Adrenal gland (tissue), 12 donors: ENCODE measurements around the gene HEXIM1. TPM values are rescaled to one million over a fixed set of nuclear protein-coding genes. Genes with fewer than 3 reads are reported as not detected.

Source experiments
- DNase-seq, 7 donors: peaks; one replicate each; pipeline ENCODE4 v3.0.0-alpha.2; 2019 to 2020
- H3K27ac ChIP-seq, 5 donors: fragments of 200-600 bp; sonication (generic) in 4 of 5; 1 replicate in 3 of 5; 2 replicates in 2 of 5; pipeline versions ENCODE4 v1.5.1 to v1.8.0; 2016 to 2020; ENCODE audit warnings: mild to moderate bottlenecking in 1 of 5
- H3K27me3 ChIP-seq: fragments of 200-600 bp; 2 replicates; pipeline ENCODE4 v1.8.0; 2021
- H3K36me3 ChIP-seq, 2 donors: fragments of 200-600 bp; replicated peaks in 1 of 2; 1 replicate in 1 of 2; 2 replicates in 1 of 2; pipeline versions ENCODE4 v1.5.1 to v1.8.0; 2018 to 2022
- H3K4me1 ChIP-seq, 2 donors: fragments of 200-600 bp; replicated peaks in 1 of 2; 1 replicate in 1 of 2; 2 replicates in 1 of 2; pipeline versions ENCODE4 v1.5.1 to v1.8.0; 2018 to 2021
- H3K4me3 ChIP-seq, 4 donors: fragments of 200-600 bp; sonication (generic) in 3 of 4; one replicate each; pipeline ENCODE4 v1.5.1; 2016 to 2018
- H3K9me3 ChIP-seq, 3 donors: fragments of 200-600 bp; sonication (generic) in 1 of 3; replicated peaks in 1 of 3; 1 replicate in 2 of 3; 2 replicates in 1 of 3; pipeline versions ENCODE4 v1.5.1 to v1.8.0; 2016 to 2021
- CTCF ChIP-seq, 6 experiments: fragments of 450-650 bp in 4 of 6; fragments of 200-600 bp in 2 of 6; sonication (generic) in 1 of 6; IDR thresholded peaks; 1 replicate in 5 of 6; 2 replicates in 1 of 6; pipeline versions ENCODE4 v1.5.1 to v1.8.0; 2016 to 2021; ENCODE audit warnings: antibody characterized with exemption in 6 of 6, mild to moderate bottlenecking in 2 of 6, moderate library complexity in 1 of 6
- POLR2A ChIP-seq, 2 donors: fragments of 450-650 bp; IDR thresholded peaks; one replicate each; pipeline ENCODE4 v1.6.1; 2017; ENCODE audit warnings: antibody characterized with exemption in 2 of 2, mild to moderate bottlenecking in 2 of 2, moderate library complexity in 1 of 2
- WGBS, 4 donors: extraction: QIAGEN DNeasy Blood & Tissue Kit in 2 of 4; methylation state at CpG; one replicate each; pipeline versions ENCODE4 v1.1.5 to v1.1.7; 2013 to 2017; 5-methylcytosine and 5-hydroxymethylcytosine counted together
- intact Hi-C, 2 donors: fragments of 100-400 bp; cut with DNase I; formaldehyde crosslinking; loops; one replicate each; pipeline versions ENCODE4 v1.14.1 to v1.15.0; 2022 to 2023
- polyA plus RNA-seq, 3 donors: library from polyadenylated mRNA; stranded (reverse); fragments of 200-250 nt in 2 of 3; fragments of 350-450 nt in 1 of 3; fragmentation: Illumina TruSeq in 1 of 3; extraction: RNeasy Lipid Tissue Mini Kit (QIAGEN cat#74804) in 1 of 3; gene quantifications; one replicate each; pipeline ENCODE4 v1.2.3, GENCODE V29; 2013 to 2014
- total RNA-seq, 9 donors: library from RNA; depleted of rRNA in 4 of 9; stranded (reverse); fragments of >200 nt in 4 of 9; fragments of 120-200 nt in 1 of 9; fragmentation: NEBNext Ultra II Directional in 1 of 9; extraction: Animal tissue kit (Norgen Biotek cat#: 25700) in 1 of 9; gene quantifications; one replicate each; pipeline versions ENCODE4 v1.1.0 to v1.2.4, GENCODE V29; 2013 to 2023
- donor health status: healthy with polysubstance abuse.
- donor health status: Bipolar disorder and iron deficiency.
- donor health status: DM: yes; HTN: yes; CAD: no.
- donor health status: DM: no; HTN: no; CAD: no.
- donor health status: DM: no; HTN: no; CAD: no.
- donor health status: DM: yes; HTN: yes; CAD: no.

Gene HEXIM1
- total and polyA plus RNA-seq, 12 donors: 19.4 to 159 (median 30.9) TPM

GRCh38 chr17:45186801-45187354 lies 38.6 kb downstream of the HEXIM1 start:
- no peak overlapping the region for H3K27ac ChIP-seq
- H3K4me1 ChIP-seq: no peaks in the 10 kb centered on the region
- H3K27me3 ChIP-seq: no peaks in the 10 kb centered on the region
- WGBS, 4 donors: 71 to 83% (median 73%) methylated on average over 6 to 7 of the region's 7 CpGs
- intact Hi-C loops: no loop called here
- H3K9me3 ChIP-seq: no peaks in the 10 kb centered on the region
- TF ChIP-seq CTCF (IDR thresholded peaks at IDR 0.05): no peak
- no peak for TF ChIP-seq POLR2A (IDR thresholded peaks at IDR 0.05)
- no peak for DNase-seq
- H3K4me3 ChIP-seq: no peak overlapping the region
- no peaks in the 10 kb centered on the region for H3K36me3 ChIP-seq

- Histone ChIP-seq H3K27ac (no peak overlapping the region), H3K27me3 (no peaks in the 10 kb centered on the region), H3K4me1 (no peaks in the 10 kb centered on the region), H3K9me3 (no peaks in the 10 kb centered on the region), H3K36me3 (no peaks in the 10 kb centered on the region), H3K4me3 (no peak overlapping the region)
- 66 to 74% (median 68%) methylated on average over 2 of the region's 2 CpGs for whole genome bisulfite sequencing, 4 donors
- intact Hi-C loops: no loop called here
- no peak for DNase-seq
- no peak for TF ChIP-seq CTCF (IDR thresholded peaks at IDR 0.05)
- TF ChIP-seq POLR2A (IDR thresholded peaks at IDR 0.05): no peak
Measured at GRCh38 chr17:45189009-45189408, 40.7 kb downstream of the HEXIM1 start.

GRCh38 chr17:45190503-45191255 lies 42.4 kb downstream of the HEXIM1 start:
- no peaks in the 10 kb centered on the region for H3K36me3 ChIP-seq
- WGBS, 4 donors: 72 to 78% (median 76%) methylated on average over 11 of the region's 11 CpGs
- no peak for DNase-seq
- no peak overlapping the region for H3K4me3 ChIP-seq
- TF ChIP-seq CTCF (IDR thresholded peaks at IDR 0.05) (no peak), POLR2A (IDR thresholded peaks at IDR 0.05) (no peak)
- H3K9me3 ChIP-seq: no peaks in the 10 kb centered on the region
- intact Hi-C loops: no loop called here
- no peaks in the 10 kb centered on the region for H3K4me1 ChIP-seq
- H3K27ac ChIP-seq: no peak overlapping the region
- H3K27me3 ChIP-seq: no peaks in the 10 kb centered on the region

GRCh38 chr17:45195424-45195823 lies 47.1 kb downstream of the HEXIM1 start:
- intact Hi-C loops: loop anchor here (5.0 kb wide), 1 partner anchor 58 kb away; the partner anchor contains the start of gene ACBD4 (in 2 of the 2)
- no peaks in the 10 kb centered on the region for H3K27me3 ChIP-seq
- no peaks in the 10 kb centered on the region for H3K9me3 ChIP-seq
- H3K4me1 ChIP-seq: peaks cover 0 to 3% of the 10 kb centered on the region in 2 donors
- TF ChIP-seq CTCF (IDR thresholded peaks at IDR 0.05) (no peak), POLR2A (IDR thresholded peaks at IDR 0.05) (no peak)
- no peak for DNase-seq
- no peaks in the 10 kb centered on the region for H3K36me3 ChIP-seq
- H3K4me3 ChIP-seq: no peak overlapping the region
- H3K27ac ChIP-seq: no peak overlapping the region
